NOMO-1 (cell line): ENCODE measurements around the gene RPA1.
A peak's percentile ranks its signal among the peaks of the same experiment; 100 is the strongest.
"Not testable (repeated sequence)": the region's sequence is repeated elsewhere in the genome, so short reads cannot be mapped to it uniquely, and the experiment has no call there.

Experiments used
- DNase-seq, 2 experiments: peaks; one replicate each; lab custom pipeline; 2025; ENCODE audit not compliant: unreplicated experiment in 2 of 2; lab: John Stamatoyannopoulos, UW

Gene RPA1

DNA sequence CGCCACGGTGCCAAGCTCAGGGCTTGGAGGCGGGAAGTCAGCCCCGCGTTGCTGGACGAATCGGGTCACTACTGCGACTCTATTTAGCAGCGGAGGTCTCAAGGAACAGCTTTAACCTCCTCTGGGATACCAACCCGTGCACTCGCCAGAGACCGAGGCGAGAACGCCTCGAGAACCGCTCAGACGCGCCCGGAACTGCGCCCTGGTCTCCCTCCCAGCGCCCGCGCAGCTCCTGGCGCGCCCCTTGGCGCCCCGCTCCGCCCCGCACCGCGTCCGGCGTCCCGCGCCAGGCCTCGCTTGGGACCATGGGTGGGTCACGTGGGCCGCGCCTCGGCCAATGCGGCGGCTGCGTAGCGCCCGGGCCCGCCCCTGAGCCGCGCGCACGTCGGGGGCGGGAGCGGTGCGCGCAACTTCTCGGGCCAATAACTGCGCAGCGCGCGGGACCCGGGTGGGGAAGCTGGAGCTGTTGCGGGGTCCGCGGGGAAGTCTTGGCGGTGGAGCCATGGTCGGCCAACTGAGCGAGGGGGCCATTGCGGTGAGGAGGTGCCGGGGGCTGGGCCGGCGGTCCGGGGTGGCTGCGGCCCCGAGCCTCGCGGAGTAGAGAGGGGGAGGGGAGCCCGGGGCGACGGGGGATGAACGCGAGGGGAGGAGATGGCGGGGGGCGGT, at the start of gene RPA1, which contains the start of gene SMYD4:
Gene RPA1 (plus strand): TSS at position 414 of the 666 bp plus-strand sequence. CDS start 89 bp downstream, at position 503.
Gene SMYD4 (minus strand): TSS at position 311 of the 666 bp plus-strand sequence. CDS start 1,908 bp downstream, outside the sequence.
- peak; percentile 90 to 94 for DNase-seq

DNA sequence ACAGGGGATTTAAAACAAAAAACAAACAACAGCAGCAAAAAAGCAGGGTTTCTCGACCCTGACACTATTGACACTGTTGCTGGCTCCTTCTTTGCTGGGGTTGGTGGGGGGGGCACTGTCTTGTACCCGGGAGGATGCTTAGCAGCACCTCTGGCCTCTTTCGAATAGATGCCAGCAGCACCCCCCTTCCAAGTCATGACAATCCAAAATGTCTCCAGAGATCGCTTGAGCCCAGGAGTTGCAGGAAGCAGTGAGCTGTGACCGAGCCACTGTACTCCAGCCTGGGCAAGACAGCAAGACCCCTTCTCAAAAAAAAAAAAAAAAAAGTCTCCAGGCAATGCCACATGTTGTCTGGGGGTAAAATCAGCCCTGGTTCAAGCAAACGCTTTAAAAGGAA, 47.6 kb upstream of the RPA1 start:
- no peak for DNase-seq

GRCh38 chr17:1783271-1783670, 46.5 kb upstream of the RPA1 start:
- DNase-seq = no peak

- no peak for DNase-seq
These were observed 45.8 kb upstream of the RPA1 start for GRCh38 chr17:1783834-1784611.

GRCh38 chr17:1785930-1786329, 43.9 kb upstream of the RPA1 start:
- DNase-seq = no peak

GRCh38 chr17:1786708-1787107, 43.1 kb upstream of the RPA1 start:
- no peak for DNase-seq

GRCh38 chr17:1787301-1787902, 42.4 kb upstream of the RPA1 start:
- no peak for DNase-seq

- DNase-seq = no peak
These were observed 39.9 kb upstream of the RPA1 start for GRCh38 chr17:1789936-1790335.

DNA sequence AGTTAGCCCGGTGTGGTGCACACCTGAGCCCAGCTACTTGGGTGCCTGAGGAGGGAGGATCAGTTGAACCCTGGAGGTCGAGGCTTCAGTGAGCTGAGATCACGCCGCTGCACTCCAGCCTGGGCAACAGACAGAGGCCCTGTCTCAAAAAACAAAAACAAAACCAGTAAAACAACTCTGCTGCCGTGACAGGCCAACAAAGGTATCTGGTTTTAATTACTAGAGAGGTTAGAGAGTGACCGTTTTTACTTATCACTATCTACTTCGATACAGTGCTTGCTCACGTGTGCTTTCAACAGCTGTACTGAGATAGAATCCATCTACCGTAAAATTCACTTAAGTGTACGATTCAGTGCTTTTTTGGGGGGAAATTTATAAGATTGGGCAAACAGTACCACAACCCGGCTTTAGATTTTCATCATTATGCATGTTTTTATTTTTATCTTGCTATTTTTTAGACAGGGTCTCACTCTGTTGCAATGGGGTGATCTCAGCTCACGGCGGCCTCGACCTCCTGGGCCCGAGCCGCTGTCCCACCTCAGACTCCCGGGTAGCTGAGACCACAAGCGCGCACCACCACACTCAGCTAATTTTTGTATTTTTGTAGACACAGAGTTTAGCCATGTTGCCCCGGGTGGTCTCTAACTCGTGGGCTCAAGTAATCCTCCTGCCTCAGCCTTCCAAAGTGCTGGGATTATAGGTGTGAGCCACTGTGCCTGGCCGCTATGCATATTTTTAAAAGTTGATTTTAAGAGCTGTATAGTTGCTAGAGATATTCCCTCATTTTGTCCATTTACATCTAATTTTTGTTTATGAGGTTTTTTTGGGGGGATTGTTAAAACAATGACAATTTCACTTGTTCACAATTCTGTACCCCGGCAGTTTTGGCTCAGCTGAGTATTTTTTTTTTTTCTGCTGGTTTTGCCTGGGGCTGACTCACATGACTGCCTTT, 37.0 kb upstream of the RPA1 start:
- DNase-seq = no peak

DNA sequence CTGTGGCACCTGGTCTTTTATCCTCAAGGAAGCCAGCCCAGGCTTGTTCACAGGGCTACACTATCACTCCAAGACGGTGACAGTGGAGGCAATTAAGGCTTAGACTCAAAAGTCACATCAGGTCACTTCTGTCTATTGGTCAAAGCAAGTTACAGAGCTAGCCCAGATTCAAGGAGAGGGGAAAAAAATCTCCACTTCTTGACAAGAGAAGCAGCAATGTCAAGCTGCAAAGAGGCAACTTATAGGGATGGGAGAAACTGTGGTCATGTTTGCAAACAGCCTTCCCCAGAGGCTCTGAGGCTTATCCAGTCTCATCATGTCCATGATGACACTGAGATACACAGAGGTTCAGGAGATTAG, 36.4 kb upstream of the RPA1 start:
- DNase-seq = no peak

DNA sequence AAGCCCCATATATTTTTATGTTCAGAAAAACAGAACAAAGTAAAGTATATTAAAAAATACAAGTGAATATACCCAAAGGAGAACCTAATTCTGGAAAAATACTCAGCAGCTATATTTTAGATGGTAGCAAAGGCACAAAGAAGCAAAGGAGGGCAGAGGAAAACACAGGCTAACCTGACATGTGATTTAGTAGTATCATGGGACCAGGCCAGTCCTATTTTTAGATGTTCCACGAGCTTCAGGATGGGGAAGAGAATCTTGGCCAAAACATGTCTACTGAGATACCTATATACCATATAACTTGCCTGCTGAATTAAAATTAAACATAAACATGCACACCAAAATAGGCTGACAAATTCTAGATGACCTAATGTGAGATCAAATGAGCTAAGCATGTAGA, 33.0 kb upstream of the RPA1 start:
- no peak for DNase-seq

- DNase-seq = no peak
These were observed 32.5 kb upstream of the RPA1 start for GRCh38 chr17:1797323-1797722.

GRCh38 chr17:1797846-1798245, 32.0 kb upstream of the RPA1 start:
- not testable (repeated sequence) for DNase-seq

DNA sequence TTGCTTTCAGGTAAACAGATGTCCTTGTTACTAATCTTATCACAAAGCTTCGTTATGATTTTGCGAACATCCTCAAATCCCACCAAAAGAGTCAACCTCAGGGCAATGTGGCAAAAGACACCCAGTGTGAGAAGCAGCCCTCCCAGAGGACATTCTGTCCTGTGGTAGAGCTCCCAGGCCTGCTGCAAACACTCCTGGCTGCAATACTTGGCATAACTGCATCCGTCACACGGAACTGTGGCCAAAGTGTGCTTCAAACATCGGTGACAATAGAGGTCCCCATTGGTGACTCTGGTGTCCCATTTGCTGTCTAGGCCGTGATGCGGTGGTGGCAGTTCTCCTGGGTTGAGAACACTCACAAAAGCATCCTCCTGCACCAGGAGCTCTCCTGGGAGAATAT, 29.6 kb upstream of the RPA1 start:
- no peak for DNase-seq

DNA sequence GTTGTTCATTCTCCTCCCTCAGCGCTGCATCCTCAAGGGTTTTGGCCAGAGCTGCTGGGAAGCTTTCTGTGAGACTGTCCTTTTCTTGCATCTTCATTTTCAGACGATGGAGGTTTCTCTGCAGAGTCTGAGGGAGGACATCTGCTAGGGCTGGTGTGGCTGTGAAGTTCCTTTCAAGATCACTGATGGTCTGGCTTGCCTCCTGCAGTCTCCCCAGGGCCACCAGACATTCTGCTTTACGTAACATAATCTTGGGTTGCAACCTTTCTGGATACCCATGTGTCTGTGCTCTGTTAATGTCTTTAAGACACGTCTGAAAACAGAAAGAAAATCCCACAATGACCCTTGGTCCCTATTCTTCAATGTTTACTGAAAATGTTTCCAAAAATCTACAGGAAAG, 29.1 kb upstream of the RPA1 start:
- DNase-seq = no peak

DNA sequence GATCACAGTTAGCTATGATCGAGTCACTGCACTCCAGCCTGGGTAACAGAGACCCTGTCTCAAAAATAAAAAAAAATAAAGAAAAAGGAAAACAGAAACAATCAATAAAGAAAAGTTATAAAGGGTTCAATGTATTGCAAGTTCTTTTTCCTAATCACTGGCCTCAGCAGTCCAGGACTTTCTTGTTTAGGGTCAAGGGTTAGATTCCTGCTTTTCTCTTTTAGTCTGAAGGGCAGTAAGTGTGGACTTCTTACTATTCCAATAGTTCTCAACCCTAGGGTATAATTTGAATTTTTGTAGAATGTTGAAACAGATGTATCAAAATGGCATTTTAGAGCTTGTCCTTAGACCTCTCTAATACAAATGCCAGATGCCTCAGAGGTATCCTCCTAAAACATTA, 27.4 kb upstream of the RPA1 start:
- DNase-seq = no peak

- DNase-seq = no peak
These were observed 26.5 kb upstream of the RPA1 start for GRCh38 chr17:1803280-1803679.

DNA sequence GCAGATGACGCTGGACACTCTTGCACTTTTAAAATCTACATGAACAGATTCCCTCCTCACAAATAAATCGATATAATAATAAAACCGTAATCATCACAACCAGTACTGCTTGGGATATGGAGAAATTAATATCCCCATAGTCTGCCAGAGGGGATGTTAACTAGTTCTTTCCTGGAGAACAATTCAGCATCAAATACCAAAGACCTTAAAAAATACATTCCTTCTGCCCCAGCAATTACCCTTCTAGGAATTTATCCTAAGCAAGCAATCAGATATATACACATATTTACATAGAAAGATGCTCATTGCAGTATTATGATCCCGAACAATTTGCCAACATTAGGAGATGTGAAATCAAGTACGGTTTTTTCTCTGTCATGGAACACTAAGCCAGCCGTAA, 21.9 kb upstream of the RPA1 start:
- no peak for DNase-seq

DNA sequence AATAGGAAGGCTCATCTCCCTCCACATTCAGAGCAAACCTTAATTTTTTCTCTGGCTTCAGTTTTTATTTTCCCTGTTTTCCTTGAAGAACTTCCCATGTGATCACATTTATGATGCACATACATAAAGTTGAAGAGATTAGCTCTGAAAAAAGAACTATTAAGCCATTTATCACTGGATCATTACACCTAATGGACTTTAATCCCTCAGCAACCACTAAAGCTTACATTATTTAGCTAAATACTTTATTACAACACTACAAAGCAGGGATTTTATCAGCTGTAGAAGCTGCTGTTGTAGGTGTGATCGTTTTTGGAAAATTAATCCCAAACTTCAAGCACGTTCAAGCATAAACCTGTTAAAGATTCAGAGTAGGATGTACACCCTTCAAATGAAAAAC, 21.2 kb upstream of the RPA1 start:
- DNase-seq = no peak

- not testable (repeated sequence) for DNase-seq
These were observed 20.0 kb upstream of the RPA1 start for GRCh38 chr17:1809815-1810214.
